ENCODE data around the gene BEND5. TPM values are rescaled to one million over a fixed set of nuclear protein-coding genes. Genes with fewer than 3 reads are reported as not detected.

BEND5 gene
- total and polyA plus RNA-seq, 2 of the 13 experiments (the other 11 are each of a cell fraction or from before 2014, with no cell fraction given) = 0.11 TPM; not detected in 1

- no peaks in the 10 kb centered on the region for H3K36me3 ChIP-seq (replicated peaks in 1 of 2; ENCODE audit: control insufficient read depth in 1 of 2, insufficient read depth in 2 of 2, low read length in 2 of 2)
- H3K27me3 ChIP-seq (ENCODE audit: control insufficient read depth in 1 of 2, insufficient read depth in 2 of 2, low read length in 2 of 2) = no peaks in the 10 kb centered on the region
- no peaks in the 10 kb centered on the region for H4K20me1 ChIP-seq (ENCODE audit: insufficient read depth, low read length)
- no peaks in the 10 kb centered on the region for H3K79me2 ChIP-seq (ENCODE audit: insufficient read depth, low read length)
- no peaks in the 10 kb centered on the region for H3K9me3 ChIP-seq (ENCODE audit: low read length)
- FAIRE-seq (no peak), DNase-seq (ENCODE audit: low spot score) (no peak), ATAC-seq (no peak)
- TF ChIP-seq SETDB1 (CRISPR knock-in tag; IDR thresholded peaks at IDR 0.05; ENCODE audit: borderline replicate concordance) (no peak), AHR (CRISPR knock-in tag; IDR thresholded peaks at IDR 0.05) (no peak), XBP1 (CRISPR knock-in tag; IDR thresholded peaks at IDR 0.05) (no peak), AFF4 (CRISPR knock-in tag; IDR thresholded peaks at IDR 0.05) (no peak), ATF1 (CRISPR knock-in tag; IDR thresholded peaks at IDR 0.05) (no peak), CHD2 (IDR thresholded peaks at IDR 0.05; ENCODE audit: low read depth, low read length) (no peak), ATM (IDR thresholded peaks at IDR 0.05; ENCODE audit: borderline replicate concordance) (no peak), ZNF343 (CRISPR knock-in tag; IDR thresholded peaks at IDR 0.05) (no peak), BCL6 (CRISPR knock-in tag; IDR thresholded peaks at IDR 0.05) (no peak)
- H3K9ac ChIP-seq (ENCODE audit: insufficient read depth, low read depth, low read length) = no peak overlapping the region
- H3K4me2 ChIP-seq (ENCODE audit: low read depth, low read length) = no peak overlapping the region
- CTCF ChIA-PET (ENCODE audit: low intra/inter-chr PET ratio, low total read pairs) = no interaction called here
- WGBS (ENCODE audit: low lambda C conversion rate) = 41% methylated on average over 6 of the region's 7 CpGs
- POLR2A ChIA-PET = no interaction called here
- BruUV-seq (replicated peaks) = no TSS peak
- in situ Hi-C loops (cut with HindIII; ENCODE audit: extremely low pct_ligation_motif_present, low pct_unique_long_range_greater_than_20kb) = no loop called here
- no peak overlapping the region for H3K27ac ChIP-seq (ENCODE audit: extremely low read length, insufficient read depth, low read length)
- H3K4me1 ChIP-seq (ENCODE audit: insufficient read depth, low read length) = peaks cover 14% of the 10 kb centered on the region
- H3K4me3 ChIP-seq (replicated peaks in 1 of 3; ENCODE audit: insufficient read depth in 1 of 3, low read depth in 2 of 3, low read length in 3 of 3) = no peak overlapping the region
- no peak overlapping the region for H2AFZ ChIP-seq (ENCODE audit: low read length)
- intact Hi-C loops (cut with micrococcal nuclease; ENCODE audit: unreplicated experiment) = no loop called here
These were observed 15.8 kb downstream of the BEND5 start for GRCh38 chr1:48760857-48761256.

All from HepG2 (cell line).